ENCODE data around the gene GUCY2D. TPM values are rescaled to one million over a fixed set of nuclear protein-coding genes. Genes with fewer than 3 reads are reported as not detected.
"Not testable (repeated sequence)": the region's sequence is repeated elsewhere in the genome, so short reads cannot be mapped to it uniquely, and the experiment has no call there.

Gene GUCY2D
- total RNA-seq, 3 donors from 2014 or later (not counting 1 experiment from before 2014, with no cell fraction given): not detected

DNA sequence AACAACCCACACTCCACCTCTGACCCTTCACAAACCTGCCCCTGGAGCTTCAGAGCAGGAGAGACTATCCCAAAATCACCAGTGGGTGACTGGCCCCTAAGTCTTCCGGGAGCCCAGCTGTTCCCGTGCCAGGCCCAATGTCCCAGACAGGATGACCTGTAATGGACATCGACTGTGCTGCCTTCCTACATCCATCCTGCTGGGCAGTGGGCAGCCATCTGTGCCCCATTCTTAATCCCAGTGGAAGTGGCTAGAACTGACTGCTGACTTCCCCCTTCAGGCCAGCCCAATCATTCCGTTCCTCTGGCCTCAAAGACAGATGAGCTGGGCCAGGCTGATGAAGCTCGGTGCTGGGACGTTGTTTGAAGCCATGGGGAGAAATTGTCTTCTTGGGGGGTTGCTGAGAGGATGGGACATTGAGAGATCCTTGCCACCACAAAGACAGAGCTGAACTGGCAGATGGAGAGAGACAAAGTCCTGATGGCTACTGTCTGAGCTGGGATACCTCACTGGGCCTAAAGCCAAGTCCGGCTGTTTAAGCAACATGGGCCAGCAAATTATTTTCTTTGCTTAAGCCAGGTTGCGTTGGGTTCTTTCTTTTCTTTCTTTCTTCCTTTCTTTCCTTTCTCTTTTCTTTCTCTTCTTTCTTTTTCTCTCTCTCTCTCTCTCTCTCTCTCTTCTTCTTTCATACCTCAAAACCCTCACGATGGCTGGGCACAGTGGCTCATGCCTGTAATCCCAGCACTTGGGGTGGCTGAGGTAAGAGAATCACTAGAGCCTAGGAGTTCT is 18.6 kb downstream of the GUCY2D start:
- H3K4me3 Mint-ChIP-seq: no peak overlapping the region
- intact Hi-C loops (cut with micrococcal nuclease): no loop called here
- Histone ChIP-seq H3K4me3 (ENCODE audit: low read length) (no peak overlapping the region), H3K36me3 (ENCODE audit: control insufficient read depth, insufficient read depth, low read length) (no peaks in the 10 kb centered on the region), H3K9me3 (ENCODE audit: control insufficient read depth, insufficient read depth, low read length) (no peaks in the 10 kb centered on the region), H3K27ac (ENCODE audit: low read length) (no peak overlapping the region), H3K27me3 (ENCODE audit: control insufficient read depth, insufficient read depth, low read length) (peaks cover 6% of the 10 kb centered on the region), H3K4me1 (ENCODE audit: control insufficient read depth, insufficient read depth, low read length) (peaks cover 29% of the 10 kb centered on the region)
- DNase-seq: no peak
- WGBS (ENCODE audit: insufficient coverage): 94% methylated on average over 8 of the region's 9 CpGs
- H3K9me3 Mint-ChIP-seq: no peaks in the 10 kb centered on the region
- no peaks in the 10 kb centered on the region for H3K36me3 Mint-ChIP-seq
- peaks cover 0 to 24% of the 10 kb centered on the region in 2 donors for H3K27me3 Mint-ChIP-seq (ENCODE audit: low read depth in 2 of 2)
- no peak for ATAC-seq
- TF ChIP-seq, protein P1, sequence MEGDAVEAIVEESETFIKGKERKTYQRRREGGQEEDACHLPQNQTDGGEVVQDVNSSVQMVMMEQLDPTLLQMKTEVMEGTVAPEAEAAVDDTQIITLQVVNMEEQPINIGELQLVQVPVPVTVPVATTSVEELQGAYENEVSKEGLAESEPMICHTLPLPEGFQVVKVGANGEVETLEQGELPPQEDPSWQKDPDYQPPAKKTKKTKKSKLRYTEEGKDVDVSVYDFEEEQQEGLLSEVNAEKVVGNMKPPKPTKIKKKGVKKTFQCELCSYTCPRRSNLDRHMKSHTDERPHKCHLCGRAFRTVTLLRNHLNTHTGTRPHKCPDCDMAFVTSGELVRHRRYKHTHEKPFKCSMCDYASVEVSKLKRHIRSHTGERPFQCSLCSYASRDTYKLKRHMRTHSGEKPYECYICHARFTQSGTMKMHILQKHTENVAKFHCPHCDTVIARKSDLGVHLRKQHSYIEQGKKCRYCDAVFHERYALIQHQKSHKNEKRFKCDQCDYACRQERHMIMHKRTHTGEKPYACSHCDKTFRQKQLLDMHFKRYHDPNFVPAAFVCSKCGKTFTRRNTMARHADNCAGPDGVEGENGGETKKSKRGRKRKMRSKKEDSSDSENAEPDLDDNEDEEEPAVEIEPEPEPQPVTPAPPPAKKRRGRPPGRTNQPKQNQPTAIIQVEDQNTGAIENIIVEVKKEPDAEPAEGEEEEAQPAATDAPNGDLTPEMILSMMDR (IDR thresholded peaks at IDR 0.05): no peak
- peaks cover 8 to 12% of the 10 kb centered on the region in 2 donors for H3K4me1 Mint-ChIP-seq
- no peak overlapping the region for H3K27ac Mint-ChIP-seq

DNA sequence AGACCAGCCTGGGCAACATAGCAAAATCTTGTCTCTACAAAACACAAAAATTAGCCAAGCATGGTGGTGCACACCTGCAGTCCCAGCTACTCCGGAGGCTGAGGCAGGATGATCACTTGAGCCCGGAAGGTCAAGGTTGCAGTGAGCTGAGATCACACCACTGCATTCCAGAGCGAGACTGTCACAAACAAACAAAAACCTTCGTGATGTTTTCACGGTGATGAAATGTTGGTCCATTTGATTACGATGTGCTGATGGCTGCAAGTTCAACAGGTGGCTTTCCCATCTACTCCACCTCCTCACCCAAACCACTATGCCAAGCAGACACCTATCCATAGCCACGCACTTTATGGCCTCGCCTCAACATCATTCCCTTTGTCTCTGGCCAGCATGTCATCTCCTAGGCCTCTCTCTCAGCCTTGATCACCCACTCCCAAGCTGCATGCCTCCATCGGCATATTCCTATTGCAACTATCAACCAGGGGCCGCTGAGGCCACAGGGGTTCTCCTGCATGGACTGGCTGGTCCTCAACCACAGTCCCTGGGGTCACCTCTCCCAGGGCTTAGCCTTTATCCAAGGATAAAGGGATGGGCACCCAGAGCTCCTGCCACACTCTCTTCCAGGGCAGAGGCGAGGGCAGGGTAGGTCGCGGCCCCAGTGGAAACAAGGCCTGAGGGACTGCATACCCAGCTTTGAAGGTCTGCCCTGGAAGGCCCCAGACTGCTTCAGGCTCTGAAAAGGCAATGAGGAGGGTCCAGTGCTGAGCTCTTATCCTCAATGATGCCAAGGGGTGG is 19.3 kb downstream of the GUCY2D start:
- TF ChIP-seq, protein P1 (IDR thresholded peaks at IDR 0.05): no peak
- no peak overlapping the region for H3K4me3 ChIP-seq (ENCODE audit: low read length)
- 93% methylated on average over 13 of the region's 13 CpGs for WGBS (ENCODE audit: insufficient coverage)
- peaks cover 4% of the 10 kb centered on the region in 2 donors for H3K4me1 Mint-ChIP-seq
- no peaks in the 10 kb centered on the region for H3K9me3 Mint-ChIP-seq
- no peak overlapping the region for H3K27ac Mint-ChIP-seq
- peaks cover 21% of the 10 kb centered on the region for H3K4me1 ChIP-seq (ENCODE audit: control insufficient read depth, insufficient read depth, low read length)
- no peak overlapping the region for H3K4me3 Mint-ChIP-seq
- H3K36me3 ChIP-seq (ENCODE audit: control insufficient read depth, insufficient read depth, low read length): no peaks in the 10 kb centered on the region
- no peaks in the 10 kb centered on the region for H3K36me3 Mint-ChIP-seq
- DNase-seq (no peak), ATAC-seq (no peak)
- no peak overlapping the region for H3K27ac ChIP-seq (ENCODE audit: low read length)
- no peaks in the 10 kb centered on the region for H3K9me3 ChIP-seq (ENCODE audit: control insufficient read depth, insufficient read depth, low read length)
- H3K27me3 ChIP-seq (ENCODE audit: control insufficient read depth, insufficient read depth, low read length): peaks cover 1% of the 10 kb centered on the region
- peaks cover 0 to 17% of the 10 kb centered on the region in 2 donors for H3K27me3 Mint-ChIP-seq (ENCODE audit: low read depth in 2 of 2)
- intact Hi-C loops (cut with micrococcal nuclease): no loop called here

DNA sequence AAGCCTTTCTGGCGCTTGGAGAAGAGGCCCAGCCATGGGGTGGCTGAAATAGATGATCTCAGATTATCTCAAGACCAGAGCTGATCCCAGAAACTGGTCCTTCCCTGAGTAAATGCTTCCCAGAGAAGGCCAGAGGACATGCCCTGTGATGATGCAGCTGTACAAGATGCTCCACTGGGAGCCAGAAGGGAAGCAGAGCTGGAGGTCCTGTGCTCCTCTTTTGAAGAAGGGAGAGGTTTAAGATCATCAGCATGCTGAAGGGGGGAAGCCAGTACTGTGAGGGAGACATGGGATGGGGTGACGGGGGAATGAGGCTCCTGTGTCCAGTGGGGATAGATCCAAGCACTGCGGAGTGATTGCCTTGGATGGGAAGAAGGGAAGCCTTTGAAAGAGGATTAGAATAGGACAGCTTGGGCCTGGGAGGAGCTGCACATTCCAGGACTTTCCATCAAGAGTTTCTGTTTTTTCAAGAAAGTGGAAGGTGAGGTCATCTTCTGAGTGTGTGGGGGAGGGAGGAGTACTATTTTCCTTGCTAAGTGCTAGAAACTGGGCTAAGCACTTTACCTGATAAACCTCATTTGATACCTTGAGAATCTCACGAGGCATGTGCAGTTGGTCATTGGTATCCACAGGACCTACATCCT is 20.1 kb downstream of the GUCY2D start:
- TF ChIP-seq, protein P1 (IDR thresholded peaks at IDR 0.05): no peak
- Mint-ChIP-seq H3K4me3 (no peak overlapping the region), H3K27ac (no peak overlapping the region), H3K4me1 (no peaks in the 10 kb centered on the region), H3K36me3 (no peaks in the 10 kb centered on the region), H3K27me3 (ENCODE audit: low read depth in 2 of 2) (peaks cover 7 to 18% of the 10 kb centered on the region in 2 donors), H3K9me3 (no peaks in the 10 kb centered on the region)
- ATAC-seq (no peak), DNase-seq (no peak)
- Histone ChIP-seq H3K27me3 (ENCODE audit: control insufficient read depth, insufficient read depth, low read length) (no peaks in the 10 kb centered on the region), H3K27ac (ENCODE audit: low read length) (no peak overlapping the region), H3K4me1 (ENCODE audit: control insufficient read depth, insufficient read depth, low read length) (peaks cover 16% of the 10 kb centered on the region), H3K36me3 (ENCODE audit: control insufficient read depth, insufficient read depth, low read length) (no peaks in the 10 kb centered on the region), H3K4me3 (ENCODE audit: low read length) (no peak overlapping the region), H3K9me3 (ENCODE audit: control insufficient read depth, insufficient read depth, low read length) (no peaks in the 10 kb centered on the region)
- intact Hi-C loops (cut with micrococcal nuclease): no loop called here
- 88% methylated on average over 4 of the region's 4 CpGs for WGBS (ENCODE audit: insufficient coverage)

DNA sequence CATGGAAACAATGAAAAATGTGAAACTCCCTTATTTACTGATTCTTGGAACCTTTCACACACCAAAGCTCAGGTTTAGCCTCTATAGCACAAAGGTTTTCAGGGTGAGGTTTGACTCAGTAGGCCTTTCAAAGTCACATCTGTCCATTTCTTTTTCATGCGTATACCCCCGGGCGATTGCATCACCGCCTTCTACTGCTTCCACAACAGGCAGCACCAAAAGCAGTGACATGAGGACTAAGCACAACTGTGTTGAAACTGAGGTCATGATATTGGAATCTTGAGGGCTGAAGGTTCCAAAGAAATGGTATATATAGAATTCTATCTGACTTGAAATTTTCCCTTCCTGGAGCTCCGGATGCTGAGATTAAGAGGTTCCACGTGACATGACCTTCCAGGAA is 21.7 kb downstream of the GUCY2D start:
- H3K9me3 Mint-ChIP-seq; DNase-seq; H3K36me3 ChIP-seq (ENCODE audit: control insufficient read depth, insufficient read depth, low read length); H3K4me3 Mint-ChIP-seq; H3K27ac Mint-ChIP-seq; H3K27ac ChIP-seq (ENCODE audit: low read length); H3K27me3 ChIP-seq (ENCODE audit: control insufficient read depth, insufficient read depth, low read length); H3K4me3 ChIP-seq (ENCODE audit: low read length); H3K4me1 Mint-ChIP-seq; H3K9me3 ChIP-seq (ENCODE audit: control insufficient read depth, insufficient read depth, low read length); intact Hi-C loops (cut with micrococcal nuclease); H3K36me3 Mint-ChIP-seq; ATAC-seq: not testable (repeated sequence)
- peaks cover 23 to 31% of the 10 kb centered on the region in 2 donors for H3K27me3 Mint-ChIP-seq (ENCODE audit: low read depth in 2 of 2)
- 96% methylated on average over 6 of the region's 6 CpGs for WGBS (ENCODE audit: insufficient coverage)
- H3K4me1 ChIP-seq (ENCODE audit: control insufficient read depth, insufficient read depth, low read length): peaks cover 12% of the 10 kb centered on the region

Data from natural killer cell (primary cell).